WERI-Rb-1 (cell line): ENCODE results near the gene MS4A10.
"Not testable (repeated sequence)": the region's sequence is repeated elsewhere in the genome, so short reads cannot be mapped to it uniquely, and the experiment has no call there.

Source experiments
- DNase-seq: peaks from one replicate; pipeline ENCODE4 v3.0.0-alpha.2; 2020
- H3K27ac ChIP-seq: fragments of 250-450 bp; sonication (Bioruptor Pico); 2 replicates; pipeline ENCODE4 v1.5.1; 2020; ENCODE audit warnings: mild to moderate bottlenecking, moderate library complexity
- H3K27me3 ChIP-seq: fragments of 250-450 bp; sonication (Bioruptor Pico); 2 replicates; pipeline ENCODE4 v1.5.1; 2021; ENCODE audit warnings: mild to moderate bottlenecking, low read depth, moderate library complexity; ENCODE audit not compliant: insufficient read depth, severe bottlenecking
- H3K36me3 ChIP-seq: fragments of 250-450 bp; sonication (Bioruptor Pico); 2 replicates; pipeline ENCODE4 v1.5.1; 2020; ENCODE audit warnings: mild to moderate bottlenecking, moderate library complexity
- H3K4me3 ChIP-seq: 2 replicates; pipeline ENCODE4 v1.5.1; 2011; ENCODE audit warnings: low read depth, mild to moderate bottlenecking, control low read depth, low read length
- H3K9me3 ChIP-seq: fragments of 250-450 bp; sonication (Bioruptor Pico); 2 replicates; pipeline ENCODE4 v1.5.1; 2021; ENCODE audit warnings: mild to moderate bottlenecking, moderate library complexity; ENCODE audit not compliant: severe bottlenecking
- TF ChIP-seq, protein P1 (sequence below): IDR thresholded peaks from 2 replicates; pipeline ENCODE4 v1.5.1; 2011; ENCODE audit warnings: low read depth, mild to moderate bottlenecking, control low read depth, inconsistent platforms, low read length

The MS4A10 gene

DNA sequence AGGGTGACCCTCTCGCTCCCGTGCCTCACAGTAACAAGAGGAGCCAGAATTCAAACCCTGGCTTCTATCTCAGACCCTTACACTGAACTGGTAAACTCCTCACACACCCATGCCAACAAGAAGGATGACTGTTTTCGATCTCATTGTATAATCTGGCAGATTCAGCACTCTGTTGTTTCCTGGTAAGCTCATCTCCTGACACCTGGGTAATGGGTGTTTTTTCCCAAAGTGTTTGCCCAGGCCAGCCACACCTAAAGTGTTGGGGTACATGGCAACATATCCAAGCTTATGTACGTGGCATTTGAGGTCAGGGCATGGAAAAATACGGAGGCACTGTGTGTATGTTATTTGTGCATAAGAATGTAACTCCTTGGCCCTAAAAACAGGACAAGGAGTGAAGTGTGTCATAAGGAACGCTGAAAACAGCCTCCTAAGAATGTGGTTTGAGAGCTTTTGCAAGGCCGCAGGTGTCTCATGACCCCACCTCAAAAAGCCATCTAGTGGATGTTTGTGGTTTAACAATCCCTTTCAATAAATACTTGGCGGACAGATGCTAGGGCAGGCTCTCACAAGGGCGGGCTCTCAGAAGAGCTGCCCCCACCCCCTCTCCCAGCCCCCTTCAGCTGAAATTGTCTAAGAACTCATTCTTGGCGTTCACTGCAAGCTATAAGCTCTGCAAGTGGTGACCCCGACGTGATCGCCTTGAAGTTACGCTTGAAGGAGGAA is 28.7 kb upstream of the MS4A10 start, which contains the start of gene MS4A15:
Gene MS4A15, plus strand, starts transcription at position 561 of the 726 bp plus-strand sequence. CDS start 6,867 bp downstream, outside the sequence.
- Histone ChIP-seq H3K4me3 (no peak within 1 kb of the TSS), H3K27ac (no peak within 1 kb of the TSS), H3K27me3 (peaks cover 5% of the 10 kb centered on the region), H3K36me3 (no peaks in the 10 kb centered on the region), H3K9me3 (no peaks in the 10 kb centered on the region)
- TF ChIP-seq, protein P1, sequence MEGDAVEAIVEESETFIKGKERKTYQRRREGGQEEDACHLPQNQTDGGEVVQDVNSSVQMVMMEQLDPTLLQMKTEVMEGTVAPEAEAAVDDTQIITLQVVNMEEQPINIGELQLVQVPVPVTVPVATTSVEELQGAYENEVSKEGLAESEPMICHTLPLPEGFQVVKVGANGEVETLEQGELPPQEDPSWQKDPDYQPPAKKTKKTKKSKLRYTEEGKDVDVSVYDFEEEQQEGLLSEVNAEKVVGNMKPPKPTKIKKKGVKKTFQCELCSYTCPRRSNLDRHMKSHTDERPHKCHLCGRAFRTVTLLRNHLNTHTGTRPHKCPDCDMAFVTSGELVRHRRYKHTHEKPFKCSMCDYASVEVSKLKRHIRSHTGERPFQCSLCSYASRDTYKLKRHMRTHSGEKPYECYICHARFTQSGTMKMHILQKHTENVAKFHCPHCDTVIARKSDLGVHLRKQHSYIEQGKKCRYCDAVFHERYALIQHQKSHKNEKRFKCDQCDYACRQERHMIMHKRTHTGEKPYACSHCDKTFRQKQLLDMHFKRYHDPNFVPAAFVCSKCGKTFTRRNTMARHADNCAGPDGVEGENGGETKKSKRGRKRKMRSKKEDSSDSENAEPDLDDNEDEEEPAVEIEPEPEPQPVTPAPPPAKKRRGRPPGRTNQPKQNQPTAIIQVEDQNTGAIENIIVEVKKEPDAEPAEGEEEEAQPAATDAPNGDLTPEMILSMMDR: peak; percentile 68
- DNase-seq: peak; percentile 26

DNA sequence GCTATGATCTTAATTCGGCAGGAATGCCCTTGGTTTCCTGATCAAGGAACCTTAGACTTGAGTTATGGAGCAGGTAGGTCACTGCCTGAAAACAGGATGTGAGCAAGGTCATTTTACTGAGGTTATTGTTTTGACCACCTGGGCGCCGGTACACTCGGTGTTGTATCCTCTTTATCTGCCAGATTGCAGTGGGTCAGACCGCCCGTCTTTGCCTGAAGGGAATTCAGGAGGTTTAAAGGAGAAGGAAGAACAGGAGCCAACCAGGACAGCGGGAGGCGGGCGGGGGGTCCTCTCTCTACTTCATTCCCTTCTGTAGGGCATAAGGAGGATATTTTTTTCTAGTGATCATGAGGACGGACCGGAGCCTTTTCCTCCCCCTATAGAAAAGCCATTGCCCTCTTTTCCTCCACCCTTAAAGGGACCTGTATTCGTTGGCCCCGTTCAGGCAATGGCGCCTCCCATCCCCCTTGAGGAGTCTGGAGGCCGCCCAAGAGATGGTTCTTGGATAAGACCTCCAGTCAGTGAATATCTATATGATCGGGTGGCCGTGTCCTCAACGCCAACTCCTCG is 27.8 kb upstream of the MS4A10 start:
- Histone ChIP-seq H3K9me3 (no peaks in the 10 kb centered on the region), H3K27ac (no peak overlapping the region), H3K36me3 (no peaks in the 10 kb centered on the region), H3K4me3 (no peak overlapping the region), H3K27me3 (peaks cover 5% of the 10 kb centered on the region)
- TF ChIP-seq, protein P1: no peak
- DNase-seq: no peak

DNA sequence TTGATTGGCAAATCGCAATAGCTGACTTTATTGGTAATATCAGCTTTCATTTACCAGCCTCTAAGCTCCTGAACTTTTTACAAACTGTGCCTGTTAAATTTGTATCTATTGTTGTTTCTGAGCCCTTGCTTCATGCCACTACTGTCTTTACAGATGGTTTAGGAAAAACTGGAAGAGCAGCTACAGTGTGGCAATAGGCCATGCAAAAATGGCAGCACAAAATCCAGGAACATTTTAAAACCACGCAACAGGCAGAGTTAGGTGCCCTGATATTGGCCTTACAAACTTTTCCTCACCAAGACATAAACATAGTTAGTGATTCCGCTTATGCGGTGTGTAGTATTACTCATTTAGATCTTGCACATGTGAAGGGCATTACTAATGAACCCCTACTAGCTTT is 26.5 kb upstream of the MS4A10 start:
- not testable (repeated sequence) for H3K27ac ChIP-seq, H3K4me3 ChIP-seq, DNase-seq, H3K27me3 ChIP-seq, H3K36me3 ChIP-seq, H3K9me3 ChIP-seq

DNA sequence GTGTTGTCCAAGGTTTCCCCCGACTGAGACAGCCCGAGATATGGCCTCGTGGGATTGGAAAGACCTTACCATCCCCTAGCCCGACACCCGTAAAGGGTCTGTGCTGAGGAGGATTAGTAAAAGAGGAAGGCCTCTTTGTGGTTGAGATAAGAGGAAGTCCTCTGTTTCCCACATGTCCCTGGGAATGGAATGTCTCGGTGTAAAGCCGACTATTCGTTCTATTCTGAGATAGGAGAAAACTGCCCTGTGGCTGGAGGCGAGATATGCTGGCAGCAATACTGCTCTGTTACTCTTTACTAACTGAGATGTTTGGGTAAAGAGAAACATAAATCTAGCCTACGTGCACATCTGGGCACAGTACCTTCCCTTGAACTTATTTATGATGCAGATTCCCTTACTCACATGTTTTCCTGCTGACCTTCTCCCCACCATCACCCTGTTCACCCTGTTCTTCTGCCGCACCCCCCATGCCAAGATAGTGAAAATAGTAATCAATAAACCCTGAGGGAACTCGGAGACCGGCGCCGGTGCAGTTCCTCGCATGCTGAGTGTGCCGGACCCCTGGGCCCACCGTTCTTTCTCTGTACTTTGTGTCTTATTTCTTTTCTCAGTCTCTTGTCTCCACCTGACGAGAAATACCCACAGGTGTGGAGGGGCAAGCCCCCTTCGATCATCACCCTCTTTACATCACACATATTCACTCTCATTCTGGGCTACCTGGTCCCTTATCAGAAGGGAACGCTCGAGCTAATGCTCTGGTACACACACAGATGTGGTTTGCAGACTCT is 25.5 kb upstream of the MS4A10 start:
- not testable (repeated sequence) for H3K9me3 ChIP-seq, H3K27me3 ChIP-seq, H3K4me3 ChIP-seq, H3K27ac ChIP-seq, DNase-seq, H3K36me3 ChIP-seq

DNA sequence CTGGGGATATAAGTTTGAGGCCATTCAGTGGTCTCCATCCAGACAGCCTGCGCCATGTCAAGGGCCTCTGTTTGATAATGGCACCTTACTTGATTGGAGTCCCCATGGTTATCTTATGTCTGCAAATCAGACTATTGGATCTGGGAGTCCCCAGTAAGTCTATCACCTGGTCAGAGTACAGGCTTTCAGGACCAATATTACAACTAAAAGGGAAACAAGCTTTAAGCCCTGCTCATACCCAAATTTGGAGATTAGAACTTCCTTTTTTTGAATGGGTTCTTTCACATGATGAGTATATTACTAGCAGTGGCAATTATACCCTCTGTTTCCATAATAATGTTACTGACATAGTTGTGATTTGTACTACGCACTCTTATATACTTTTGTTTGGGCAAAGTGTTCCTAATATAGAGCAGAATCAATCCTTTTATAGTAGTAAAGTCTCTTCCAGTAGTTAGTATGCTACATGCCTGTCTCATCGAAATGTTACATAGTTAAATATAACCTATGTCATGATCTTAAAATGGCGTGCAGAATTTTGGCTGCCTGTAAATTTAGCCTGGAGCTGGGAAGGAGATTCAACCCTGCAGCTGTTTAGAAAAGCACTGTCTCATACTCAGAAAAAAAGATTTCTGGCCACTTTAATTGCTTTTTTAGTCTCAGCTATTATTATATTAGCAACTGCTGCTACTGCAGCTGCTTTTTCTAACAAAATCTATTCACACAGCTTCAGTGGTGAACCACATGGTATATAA is 23.5 kb upstream of the MS4A10 start:
- Histone ChIP-seq H3K36me3 (no peaks in the 10 kb centered on the region), H3K27ac (no peak overlapping the region), H3K9me3 (no peaks in the 10 kb centered on the region), H3K27me3 (no peaks in the 10 kb centered on the region), H3K4me3 (no peak overlapping the region)
- DNase-seq: no peak
- TF ChIP-seq, protein P1: no peak

DNA sequence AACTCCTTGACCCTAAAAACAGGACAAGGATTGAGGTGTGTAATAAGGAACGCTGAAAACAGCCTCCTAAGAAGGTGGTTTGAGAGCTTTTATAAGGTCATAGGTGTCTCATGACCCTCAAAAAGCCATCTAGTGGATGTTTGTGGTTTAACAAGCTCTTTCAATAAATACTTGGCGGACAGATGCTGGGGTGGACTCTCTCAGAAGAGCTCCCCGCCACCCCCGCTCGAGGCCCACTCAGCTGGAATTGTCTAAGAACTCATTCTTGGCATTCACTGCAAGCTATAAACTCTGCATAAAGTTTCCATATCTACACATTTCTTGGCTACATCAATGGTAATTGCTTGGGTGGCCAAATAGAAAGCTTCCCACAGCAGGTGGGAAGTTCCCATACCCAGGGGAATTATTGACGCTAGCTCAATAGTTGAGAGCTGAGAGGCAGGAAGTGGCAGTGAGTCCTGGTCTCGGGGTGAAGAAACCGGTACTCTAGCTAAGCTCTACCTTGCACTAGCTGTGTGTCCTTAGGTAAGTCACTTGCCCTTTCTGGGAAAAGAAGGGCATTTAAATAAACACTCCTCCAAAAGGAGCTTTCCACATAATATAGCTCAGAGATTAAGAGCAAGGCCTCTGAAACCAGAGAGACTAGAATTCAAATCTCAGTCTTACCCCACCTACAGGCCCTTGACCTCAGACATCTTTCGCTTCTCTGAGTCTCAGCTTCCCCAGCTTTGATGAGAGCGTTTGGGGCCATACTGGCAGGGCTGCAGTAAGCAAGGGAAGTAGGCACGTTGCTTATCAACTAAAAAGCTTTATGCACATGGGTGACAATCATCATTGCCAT is 22.1 kb upstream of the MS4A10 start:
- TF ChIP-seq, protein P1: peak; percentile 45
- Histone ChIP-seq H3K27ac (no peak overlapping the region), H3K27me3 (no peaks in the 10 kb centered on the region), H3K9me3 (no peaks in the 10 kb centered on the region), H3K4me3 (no peak overlapping the region), H3K36me3 (no peaks in the 10 kb centered on the region)
- DNase-seq: no peak
